ENCODE results near the gene SLC2A9. TPM values are rescaled to one million over a fixed set of nuclear protein-coding genes. Genes with fewer than 3 reads are reported as not detected.
A peak's percentile ranks its signal among the peaks of the same experiment; 100 is the strongest.

The SLC2A9 gene
- total RNA-seq (2014; rRNA removed; shearing (Covaris generic)) = 0.24 TPM in 1 of 2 replicates, not detected in the other
- 0.25 and 0.42 TPM in 2 replicates for polyA plus RNA-seq (2015; cell fraction: cytosol; rRNA removed)
- 0.30 and 0.37 TPM in 2 replicates for polyA plus RNA-seq (2015; cell fraction: nucleus; rRNA removed)

GRCh38 chr4:10020871-10021652, at the start of gene SLC2A9:
Gene SLC2A9, minus strand, starts transcription at chr4:10021497. Its CDS starts 68 bp downstream, at chr4:10021429.
- DNase-seq (ENCODE audit: low read depth, low spot score) = no peak
- in situ Hi-C loops (cut with HindIII; ENCODE audit: low pct_unique_long_range_greater_than_20kb, low sequenced_read_pairs) = no loop called here

DNA sequence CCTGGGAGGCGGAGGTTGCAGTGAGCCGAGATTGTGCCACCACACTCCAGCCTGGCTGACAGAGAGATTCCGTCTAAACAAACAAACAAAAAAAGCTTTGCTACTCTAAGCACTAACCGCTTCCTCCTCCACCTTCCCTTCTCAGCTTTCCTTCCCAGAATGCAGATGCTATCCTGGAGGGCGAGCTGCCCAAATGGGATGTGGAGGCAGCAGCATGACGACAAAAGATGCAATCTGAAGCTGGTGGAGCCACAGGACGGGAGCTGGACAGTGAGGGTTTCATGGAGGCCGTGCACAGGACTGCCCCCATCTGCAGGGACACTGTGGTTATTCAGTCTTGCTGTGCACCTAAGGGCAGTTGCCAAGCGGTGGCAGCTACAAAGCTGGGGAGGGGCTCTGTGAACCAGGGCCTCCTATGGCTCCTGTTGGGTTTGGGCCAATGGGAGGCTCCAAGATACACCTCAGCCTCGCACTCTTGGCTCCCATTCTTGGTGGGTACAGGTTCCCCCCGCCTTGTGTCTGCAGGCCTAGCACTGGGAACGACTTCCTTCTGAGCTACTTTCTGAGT, 47.9 kb upstream of the SLC2A9 start:
- DNase-seq (ENCODE audit: low read depth, low spot score) = no peak
- in situ Hi-C loops (cut with HindIII; ENCODE audit: low pct_unique_long_range_greater_than_20kb, low sequenced_read_pairs) = no loop called here

DNA sequence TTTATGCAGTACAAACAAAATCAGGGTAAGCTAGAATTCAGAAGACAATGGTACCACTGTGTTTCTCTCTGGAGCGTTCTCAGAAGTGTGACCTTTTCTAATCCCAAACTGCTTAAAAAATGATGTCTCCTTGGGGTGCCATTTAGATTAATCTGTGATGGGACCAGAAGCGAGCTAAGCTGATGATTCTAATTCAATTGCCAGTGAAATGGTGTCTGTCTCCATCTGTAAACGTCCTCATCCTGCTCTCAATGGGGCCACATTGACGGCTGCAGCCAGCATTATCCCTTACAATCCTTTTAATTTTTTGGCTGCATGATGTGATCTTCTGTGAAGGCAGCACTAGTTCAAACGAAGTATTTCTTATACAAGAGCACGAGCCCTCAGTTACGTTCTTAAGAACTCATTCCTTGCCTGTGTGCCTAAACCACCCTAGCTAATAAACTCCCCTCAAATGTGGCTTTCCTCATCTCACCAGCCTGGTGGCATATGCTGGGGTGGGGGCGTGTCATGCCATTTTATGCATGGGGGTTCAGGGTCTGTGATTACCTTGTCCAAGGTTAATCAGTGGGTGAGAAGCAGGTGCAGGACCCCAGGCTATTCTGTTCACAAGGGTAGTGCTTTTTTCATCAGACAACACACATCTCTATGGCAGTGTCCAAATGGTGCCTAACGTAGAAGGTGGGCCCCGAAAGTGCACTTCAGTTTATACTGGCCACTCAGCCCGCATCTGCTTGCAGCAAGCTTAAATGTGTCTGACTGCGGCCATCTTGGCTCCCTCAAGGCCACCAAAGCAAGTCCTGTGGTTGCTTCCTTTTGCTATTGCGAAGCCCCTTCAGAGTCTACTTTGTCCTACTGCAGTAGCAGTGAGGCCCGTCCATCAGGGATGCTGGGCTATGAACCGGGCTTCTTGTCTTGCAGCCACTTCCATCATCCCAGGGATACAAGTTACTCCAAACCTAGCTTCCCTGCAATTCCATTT, 45.7 kb upstream of the SLC2A9 start:
- peak; percentile 47 for DNase-seq (ENCODE audit: low read depth, low spot score)
- in situ Hi-C loops (cut with HindIII; ENCODE audit: low pct_unique_long_range_greater_than_20kb, low sequenced_read_pairs) = no loop called here

DNA sequence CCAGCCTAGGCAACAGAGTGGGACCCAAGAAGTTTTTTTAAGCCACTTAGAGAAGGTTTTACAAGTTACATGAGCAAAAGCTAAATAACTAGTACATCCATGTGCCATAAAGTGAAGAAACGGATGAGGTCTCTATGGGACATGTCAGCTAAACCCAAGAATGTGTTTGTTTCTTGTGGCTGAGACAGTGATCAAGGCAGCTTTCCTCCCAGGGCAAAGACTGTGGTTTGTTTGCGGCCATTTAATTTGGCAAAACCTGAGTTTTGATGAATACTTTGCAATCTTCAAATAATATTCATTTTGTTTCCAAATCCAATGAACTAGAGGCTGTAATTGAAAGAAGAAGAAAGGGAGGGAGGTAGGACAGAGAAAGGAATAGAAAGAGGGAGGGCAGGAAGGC, 44.9 kb upstream of the SLC2A9 start:
- in situ Hi-C loops (cut with HindIII; ENCODE audit: low pct_unique_long_range_greater_than_20kb, low sequenced_read_pairs) = no loop called here
- no peak for DNase-seq (ENCODE audit: low read depth, low spot score)

DNA sequence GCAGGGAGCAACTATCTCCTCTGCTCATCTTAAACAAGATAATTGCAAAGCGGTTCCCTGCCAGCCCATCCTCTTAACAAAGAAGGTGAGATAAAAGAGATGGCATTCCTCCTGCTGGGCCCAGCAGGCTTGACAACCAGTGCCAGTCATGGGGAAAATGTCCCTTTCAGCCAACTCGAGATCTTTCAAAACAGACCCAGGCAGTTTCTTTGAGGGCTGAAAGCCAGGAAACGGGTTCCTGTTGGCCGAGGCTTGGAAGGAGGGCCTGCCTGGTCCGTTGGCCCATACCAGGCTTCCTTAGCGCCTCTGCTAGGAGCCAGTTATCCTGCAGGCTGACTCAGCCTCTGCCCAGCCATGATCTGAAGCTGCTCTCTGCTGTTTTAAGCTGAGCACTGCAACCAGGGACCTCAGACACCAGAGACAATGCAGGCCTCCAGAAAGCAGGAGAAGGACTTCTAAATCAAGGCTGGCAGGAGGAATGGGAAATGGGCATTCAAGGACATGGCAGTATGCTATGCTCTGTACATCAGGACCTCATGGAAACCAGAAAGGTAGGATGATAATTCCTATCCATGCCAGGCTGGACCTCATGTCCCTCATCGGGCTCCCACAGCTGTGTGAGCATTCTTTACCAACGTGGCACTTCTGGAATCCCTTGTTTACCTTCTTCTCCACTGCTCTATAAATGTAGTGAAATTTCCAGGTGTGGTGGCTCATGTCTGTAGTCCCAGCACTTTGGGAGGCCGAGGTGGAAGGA, 42.4 kb upstream of the SLC2A9 start:
- DNase-seq (ENCODE audit: low read depth, low spot score) = peak; percentile 80
- in situ Hi-C loops (cut with HindIII; ENCODE audit: low pct_unique_long_range_greater_than_20kb, low sequenced_read_pairs) = no loop called here

GRCh38 chr4:10061650-10062415, 40.5 kb upstream of the SLC2A9 start:
- in situ Hi-C loops (cut with HindIII; ENCODE audit: low pct_unique_long_range_greater_than_20kb, low sequenced_read_pairs) = no loop called here
- DNase-seq (ENCODE audit: low read depth, low spot score) = no peak

DNA sequence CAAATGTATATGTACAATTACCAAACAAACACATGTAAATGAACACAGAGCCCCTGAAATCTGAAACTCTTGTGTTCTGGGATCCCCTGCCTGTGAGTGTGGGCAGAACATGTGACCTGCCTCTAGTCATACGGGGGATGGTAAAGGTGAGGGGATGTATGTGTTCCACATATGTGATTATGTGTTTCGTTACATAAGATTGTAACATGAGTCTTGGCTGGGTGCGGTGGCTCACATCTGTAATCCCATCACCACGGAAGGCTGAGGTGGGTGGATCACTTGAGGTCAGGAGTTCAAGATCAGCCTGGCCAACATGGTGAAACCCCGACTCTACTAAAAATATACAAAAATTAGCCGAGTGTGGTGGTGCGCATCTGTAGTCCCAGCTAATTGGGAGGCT, 37.1 kb upstream of the SLC2A9 start:
- in situ Hi-C loops (cut with HindIII; ENCODE audit: low pct_unique_long_range_greater_than_20kb, low sequenced_read_pairs) = no loop called here
- no peak for DNase-seq (ENCODE audit: low read depth, low spot score)

- no peak for DNase-seq (ENCODE audit: low read depth, low spot score)
- in situ Hi-C loops (cut with HindIII; ENCODE audit: low pct_unique_long_range_greater_than_20kb, low sequenced_read_pairs) = no loop called here
Measured at GRCh38 chr4:10057023-10057395, 35.7 kb upstream of the SLC2A9 start.

DNA sequence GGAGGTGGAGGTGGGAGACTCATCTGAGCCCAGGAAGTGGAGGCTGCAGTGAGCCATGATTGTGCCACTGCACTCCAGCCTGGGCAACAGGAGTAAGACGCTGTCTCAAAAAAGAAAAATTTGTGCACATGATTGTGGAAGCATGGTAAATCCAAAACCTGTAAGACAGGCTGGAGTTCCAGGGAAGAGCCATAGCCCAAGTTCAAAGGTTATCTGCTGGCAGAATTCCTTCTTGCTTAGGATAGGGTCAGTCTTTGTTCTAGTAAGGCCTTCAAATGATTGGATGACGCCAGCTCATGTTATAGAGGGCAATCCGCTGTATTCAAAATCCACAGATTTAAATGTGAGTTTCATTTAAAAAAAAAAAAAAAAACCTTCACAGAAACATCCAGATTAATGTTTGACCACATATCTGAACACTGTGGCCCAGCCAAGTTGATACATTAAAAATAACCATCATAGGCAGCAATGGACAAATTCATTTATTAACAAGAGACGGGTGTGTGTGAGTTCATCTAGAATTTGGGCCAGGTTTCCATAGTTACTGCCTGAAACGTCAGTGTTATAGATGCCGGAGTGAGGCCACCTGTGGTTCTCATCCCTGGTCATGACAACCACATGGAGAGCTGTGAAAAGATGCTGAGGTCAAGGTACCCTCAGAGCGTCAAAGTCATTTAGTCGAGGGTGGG, 35.2 kb upstream of the SLC2A9 start:
- in situ Hi-C loops (cut with HindIII; ENCODE audit: low pct_unique_long_range_greater_than_20kb, low sequenced_read_pairs) = no loop called here

GRCh38 chr4:10055871-10056270, 34.6 kb upstream of the SLC2A9 start:
- DNase-seq (ENCODE audit: low read depth, low spot score) = no peak
- in situ Hi-C loops (cut with HindIII; ENCODE audit: low pct_unique_long_range_greater_than_20kb, low sequenced_read_pairs) = no loop called here

More for the DNA sequence above, 35.2 kb upstream of the SLC2A9 start:
- no peak for DNase-seq (ENCODE audit: low read depth, low spot score)

GRCh38 chr4:10054571-10055041, 33.3 kb upstream of the SLC2A9 start:
- in situ Hi-C loops (cut with HindIII; ENCODE audit: low pct_unique_long_range_greater_than_20kb, low sequenced_read_pairs) = no loop called here
- DNase-seq (ENCODE audit: low read depth, low spot score) = peak; percentile 65

DNA sequence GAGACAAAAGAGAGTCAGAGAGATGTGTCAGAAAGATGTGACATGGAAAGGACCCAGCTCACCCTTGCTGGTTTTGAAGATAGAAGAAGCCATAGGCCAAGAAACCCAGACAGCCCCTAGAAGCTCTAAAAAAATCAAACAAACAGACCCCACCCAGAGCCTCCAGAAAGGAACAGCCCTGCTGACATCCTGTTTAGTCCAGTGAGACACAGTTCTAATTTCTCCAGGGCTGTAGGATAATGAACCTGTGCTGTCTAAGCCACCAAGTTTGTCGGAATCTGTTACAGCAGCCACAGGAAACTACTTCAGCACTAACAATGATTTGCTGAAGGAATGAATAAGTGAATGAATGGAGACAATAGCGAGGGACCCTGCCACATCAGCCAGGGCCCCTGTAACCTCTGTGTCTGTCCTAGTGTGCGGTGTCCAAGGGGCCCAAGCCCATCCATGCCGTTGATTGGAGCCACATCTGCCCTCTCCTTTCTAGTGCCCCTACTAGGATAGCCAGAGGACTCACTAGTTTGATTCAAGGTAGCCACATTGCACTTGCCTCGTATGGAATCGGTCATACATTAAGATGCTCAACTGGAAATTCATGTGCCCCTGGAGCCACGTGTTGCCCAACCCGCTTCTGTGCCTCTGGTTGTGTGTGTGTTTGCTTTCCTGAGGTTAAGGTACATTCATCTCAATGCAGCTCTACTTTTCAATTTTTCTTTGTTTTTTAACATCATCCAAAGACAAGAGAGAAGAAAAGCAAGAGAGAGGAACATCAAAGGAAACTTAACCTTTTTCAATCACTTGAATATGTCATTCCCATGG, 32.5 kb upstream of the SLC2A9 start:
- in situ Hi-C loops (cut with HindIII; ENCODE audit: low pct_unique_long_range_greater_than_20kb, low sequenced_read_pairs) = no loop called here

DNA sequence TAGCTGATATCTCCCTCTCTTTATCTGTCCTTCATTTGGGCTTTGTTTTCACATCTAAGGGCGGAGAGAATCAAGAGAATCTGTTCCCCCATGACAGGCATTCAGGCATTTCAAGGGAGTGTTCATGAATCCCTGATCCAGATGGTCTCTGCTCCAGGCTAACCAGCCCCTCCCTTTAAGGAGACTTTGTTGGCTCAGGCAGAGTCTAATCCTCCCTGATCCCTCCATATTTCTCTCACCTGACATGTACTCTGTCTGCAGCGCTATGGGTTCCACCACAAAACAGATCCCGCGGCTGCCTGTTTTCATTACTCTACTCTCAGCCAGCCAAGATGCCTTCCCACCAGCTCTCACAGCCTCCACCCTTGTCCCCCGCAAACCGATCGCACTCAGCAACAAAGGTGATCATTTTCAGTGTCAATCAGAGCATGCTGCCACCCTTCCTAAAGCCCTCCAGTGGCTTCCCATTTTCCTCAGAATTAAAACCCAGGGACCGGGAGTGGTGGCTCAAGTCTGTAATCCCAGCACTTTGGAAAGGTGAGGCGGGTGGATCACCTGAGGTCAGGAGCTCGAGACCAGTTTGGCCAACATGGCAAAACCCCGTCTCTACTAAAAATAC, 30.3 kb upstream of the SLC2A9 start:
- in situ Hi-C loops (cut with HindIII; ENCODE audit: low pct_unique_long_range_greater_than_20kb, low sequenced_read_pairs) = no loop called here
- no peak for DNase-seq (ENCODE audit: low read depth, low spot score)

More for the DNA sequence above, 32.5 kb upstream of the SLC2A9 start:
- no peak for DNase-seq (ENCODE audit: low read depth, low spot score)

GRCh38 chr4:10050721-10051120, 29.4 kb upstream of the SLC2A9 start:
- DNase-seq (ENCODE audit: low read depth, low spot score) = no peak
- in situ Hi-C loops (cut with HindIII; ENCODE audit: low pct_unique_long_range_greater_than_20kb, low sequenced_read_pairs) = no loop called here

DNA sequence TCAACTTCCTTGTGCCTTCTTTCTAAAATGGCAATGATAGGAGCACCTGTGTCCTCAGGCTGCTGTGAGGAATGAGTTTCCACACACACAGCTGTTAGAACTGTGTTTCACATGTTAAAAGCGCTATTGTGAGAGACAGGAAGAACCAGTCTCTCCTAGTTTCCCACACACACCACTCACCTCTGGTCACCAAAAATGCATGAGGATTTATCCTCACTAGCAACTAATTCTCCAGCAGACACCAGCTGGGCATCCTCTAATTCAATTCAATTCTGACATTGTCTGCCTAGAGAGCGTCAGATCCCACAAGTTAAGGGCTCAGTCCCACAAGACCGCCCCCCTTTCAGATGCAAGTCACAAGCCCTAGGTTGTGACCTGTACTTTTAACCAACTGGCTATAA, 29.0 kb upstream of the SLC2A9 start:
- DNase-seq (ENCODE audit: low read depth, low spot score) = no peak
- in situ Hi-C loops (cut with HindIII; ENCODE audit: low pct_unique_long_range_greater_than_20kb, low sequenced_read_pairs) = no loop called here
